Natural killer cell (primary cell): ENCODE results near the gene IL15. TPM values are rescaled to one million over a fixed set of nuclear protein-coding genes. Genes with fewer than 3 reads are reported as not detected.
"Not testable (repeated sequence)": the region's sequence is repeated elsewhere in the genome, so short reads cannot be mapped to it uniquely, and the experiment has no call there.

Experiments
- ATAC-seq, 3 donors: fragments of 150-1000 bp in 2 of 3; fragments of 200-7000 bp in 1 of 3; cut with Tn5 transposase; 1 replicate in 1 of 3; 2 replicates in 2 of 3; pipeline ENCODE4 v1.10.0; 2021; ENCODE audit warnings: mild to moderate bottlenecking in 2 of 3, moderate library complexity in 2 of 3
- DNase-seq, 2 donors: peaks; one replicate each; pipeline versions ENCODE4 v3.0.0 to v3.0.0-alpha.2; 2013 to 2021; ENCODE audit warnings: mixed read lengths in 1 of 2
- H3K27ac ChIP-seq: one replicate; pipeline ENCODE4 v1.5.1; 2013; ENCODE audit warnings: mild to moderate bottlenecking, low read length
- H3K27me3 ChIP-seq: one replicate; pipeline ENCODE4 v1.6.1; 2013; ENCODE audit warnings: low read length; ENCODE audit not compliant: control insufficient read depth, insufficient read depth
- H3K36me3 ChIP-seq: one replicate; pipeline ENCODE4 v1.6.1; 2013; ENCODE audit warnings: low read length; ENCODE audit not compliant: control insufficient read depth, insufficient read depth
- H3K4me1 ChIP-seq: one replicate; pipeline ENCODE4 v1.6.1; 2013; ENCODE audit warnings: low read length; ENCODE audit not compliant: control insufficient read depth, insufficient read depth
- H3K4me3 ChIP-seq: one replicate; pipeline ENCODE4 v1.5.1; 2013; ENCODE audit warnings: low read length
- H3K9me3 ChIP-seq: one replicate; pipeline ENCODE4 v1.6.1; 2013; ENCODE audit warnings: low read length; ENCODE audit not compliant: control insufficient read depth, insufficient read depth
- H3K27ac Mint-ChIP-seq, 2 donors: one replicate each; pipeline ENCODE4 v1.8.0; 2022; ENCODE audit warnings: mild to moderate bottlenecking in 2 of 2, mixed read lengths in 2 of 2, moderate library complexity in 1 of 2
- H3K27me3 Mint-ChIP-seq, 2 donors: one replicate each; pipeline ENCODE4 v1.8.0; 2022; ENCODE audit warnings: low read depth in 2 of 2, mixed read lengths in 2 of 2
- H3K36me3 Mint-ChIP-seq: one replicate; pipeline ENCODE4 v1.8.0; 2022; ENCODE audit warnings: mixed read lengths
- H3K4me1 Mint-ChIP-seq, 2 donors: one replicate each; pipeline ENCODE4 v1.8.0; 2022; ENCODE audit warnings: mixed read lengths in 2 of 2
- H3K4me3 Mint-ChIP-seq: one replicate; pipeline ENCODE4 v1.8.0; 2022; ENCODE audit warnings: mild to moderate bottlenecking, moderate library complexity, mixed read lengths
- H3K9me3 Mint-ChIP-seq, 2 donors: one replicate each; pipeline ENCODE4 v1.8.0; 2022; ENCODE audit warnings: mixed read lengths in 2 of 2
- WGBS: methylation state at CpG from one replicate; pipeline ENCODE4 v1.1.7; 2013; ENCODE audit warnings: missing lambda C conversion rate; ENCODE audit not compliant: insufficient coverage; 5-methylcytosine and 5-hydroxymethylcytosine counted together
- intact Hi-C: fragments of 100-400 bp; cut with micrococcal nuclease; formaldehyde crosslinking; loops from one replicate; pipeline ENCODE4 v1.14.2; 2022
- total RNA-seq, 4 donors: library from RNA; stranded (reverse); fragments of 120-200 nt in 1 of 4; gene quantifications; one replicate each; pipeline versions ENCODE4 v1.2.3 to v1.2.4, GENCODE V29; 2013 to 2022
- TF ChIP-seq, protein P1 (sequence below): fragments of 200-600 bp; IDR thresholded peaks from one replicate; pipeline ENCODE4 v1.8.0; 2022; ENCODE audit warnings: antibody characterized with exemption

The IL15 gene
- total RNA-seq, 3 donors from 2014 or later (not counting 1 experiment from before 2014, with no cell fraction given): 6.0 to 8.1 (median 7.8) TPM

DNA sequence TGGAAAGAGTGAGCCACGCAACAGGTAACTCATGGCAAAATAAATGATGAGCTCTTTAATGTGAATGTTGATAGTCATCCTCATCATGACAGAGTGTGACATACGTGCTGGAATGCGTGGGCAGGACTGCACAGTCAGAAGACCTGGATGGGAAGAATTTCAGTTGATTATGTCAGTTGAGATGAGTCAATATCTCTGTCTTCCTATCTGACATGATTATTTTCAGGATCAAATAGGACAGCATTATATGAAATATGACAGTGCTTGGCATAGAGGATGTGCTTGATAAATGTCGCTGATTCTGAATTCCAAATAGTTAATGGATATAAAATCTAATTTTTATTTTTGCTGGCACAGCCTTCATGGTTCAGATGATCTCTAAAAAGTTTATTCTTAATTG is 95.1 kb downstream of the IL15 start:
- 96% methylated on average over 4 of the region's 4 CpGs for WGBS
- TF ChIP-seq, protein P1, sequence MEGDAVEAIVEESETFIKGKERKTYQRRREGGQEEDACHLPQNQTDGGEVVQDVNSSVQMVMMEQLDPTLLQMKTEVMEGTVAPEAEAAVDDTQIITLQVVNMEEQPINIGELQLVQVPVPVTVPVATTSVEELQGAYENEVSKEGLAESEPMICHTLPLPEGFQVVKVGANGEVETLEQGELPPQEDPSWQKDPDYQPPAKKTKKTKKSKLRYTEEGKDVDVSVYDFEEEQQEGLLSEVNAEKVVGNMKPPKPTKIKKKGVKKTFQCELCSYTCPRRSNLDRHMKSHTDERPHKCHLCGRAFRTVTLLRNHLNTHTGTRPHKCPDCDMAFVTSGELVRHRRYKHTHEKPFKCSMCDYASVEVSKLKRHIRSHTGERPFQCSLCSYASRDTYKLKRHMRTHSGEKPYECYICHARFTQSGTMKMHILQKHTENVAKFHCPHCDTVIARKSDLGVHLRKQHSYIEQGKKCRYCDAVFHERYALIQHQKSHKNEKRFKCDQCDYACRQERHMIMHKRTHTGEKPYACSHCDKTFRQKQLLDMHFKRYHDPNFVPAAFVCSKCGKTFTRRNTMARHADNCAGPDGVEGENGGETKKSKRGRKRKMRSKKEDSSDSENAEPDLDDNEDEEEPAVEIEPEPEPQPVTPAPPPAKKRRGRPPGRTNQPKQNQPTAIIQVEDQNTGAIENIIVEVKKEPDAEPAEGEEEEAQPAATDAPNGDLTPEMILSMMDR: no peak
- Mint-ChIP-seq H3K4me1 (no peaks in the 10 kb centered on the region), H3K4me3 (no peak overlapping the region), H3K9me3 (peaks cover 0 to 7% of the 10 kb centered on the region in 2 donors), H3K27ac (no peak overlapping the region), H3K36me3 (peaks cover 7% of the 10 kb centered on the region), H3K27me3 (no peaks in the 10 kb centered on the region)
- intact Hi-C loops: no loop called here
- ATAC-seq: no peak
- Histone ChIP-seq H3K27me3 (no peaks in the 10 kb centered on the region), H3K4me3 (no peak overlapping the region), H3K9me3 (no peaks in the 10 kb centered on the region), H3K4me1 (no peaks in the 10 kb centered on the region), H3K27ac (no peak overlapping the region), H3K36me3 (peaks cover 15% of the 10 kb centered on the region)
- DNase-seq: no peak

DNA sequence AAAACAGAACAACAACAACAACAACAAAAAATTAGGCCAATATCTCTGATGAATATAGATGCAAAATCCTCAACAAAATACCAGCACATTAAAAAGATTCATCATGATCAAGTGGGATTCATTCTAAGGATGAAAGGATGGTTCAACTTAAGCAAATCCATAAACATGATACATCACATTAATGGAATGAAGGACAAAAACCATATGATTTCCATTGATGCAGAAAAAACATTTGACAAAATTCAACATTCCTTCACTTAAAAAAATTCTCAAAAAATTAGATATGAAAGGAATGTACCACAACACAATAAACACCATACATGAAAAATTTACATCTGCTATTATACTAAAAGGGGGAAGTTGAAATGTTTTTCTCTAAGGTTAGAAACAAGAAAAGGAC is 103.3 kb downstream of the IL15 start:
- Mint-ChIP-seq H3K9me3 (peaks cover 13 to 47% of the 10 kb centered on the region in 2 donors), H3K27ac (no peak overlapping the region), H3K27me3 (no peaks in the 10 kb centered on the region), H3K4me1 (no peaks in the 10 kb centered on the region), H3K4me3 (no peak overlapping the region), H3K36me3 (peaks cover 24% of the 10 kb centered on the region)
- no peak for DNase-seq
- TF ChIP-seq, protein P1: no peak
- Histone ChIP-seq H3K4me3 (no peak overlapping the region), H3K4me1 (no peaks in the 10 kb centered on the region), H3K36me3 (no peaks in the 10 kb centered on the region), H3K27ac (no peak overlapping the region), H3K9me3 (no peaks in the 10 kb centered on the region), H3K27me3 (no peaks in the 10 kb centered on the region)
- ATAC-seq: no peak
- intact Hi-C loops: no loop called here

DNA sequence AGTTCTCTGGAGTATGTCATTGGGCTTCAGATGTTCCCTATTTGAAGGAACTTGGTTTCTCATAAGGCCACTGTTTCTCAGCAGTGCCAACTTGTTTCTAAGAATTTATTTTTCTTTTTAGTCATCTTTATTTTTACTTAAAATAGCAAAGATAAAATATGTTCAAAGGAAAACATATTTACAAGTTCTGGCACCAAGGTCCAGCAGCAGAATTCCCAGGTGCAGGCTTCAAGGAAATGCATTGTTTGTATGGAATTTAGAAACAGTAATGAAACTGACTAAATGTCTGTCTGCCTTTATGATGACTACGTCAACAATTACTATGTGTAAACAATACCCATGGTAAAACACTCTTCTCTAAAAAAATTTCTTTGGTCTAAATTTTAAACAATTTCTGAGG is 109.6 kb downstream of the IL15 start:
- Mint-ChIP-seq H3K4me1 (no peaks in the 10 kb centered on the region), H3K27ac (no peak overlapping the region), H3K36me3 (peaks cover 8% of the 10 kb centered on the region), H3K9me3 (peaks cover 5 to 25% of the 10 kb centered on the region in 2 donors), H3K27me3 (no peaks in the 10 kb centered on the region), H3K4me3 (no peak overlapping the region)
- H3K4me1 ChIP-seq: no peaks in the 10 kb centered on the region
- DNase-seq (no peak), ATAC-seq (no peak)
- no peaks in the 10 kb centered on the region for H3K36me3 ChIP-seq
- intact Hi-C loops: no loop called here
- TF ChIP-seq, protein P1: no peak
- H3K27me3 ChIP-seq: no peaks in the 10 kb centered on the region
- no peak overlapping the region for H3K27ac ChIP-seq
- H3K9me3 ChIP-seq: no peaks in the 10 kb centered on the region
- H3K4me3 ChIP-seq: no peak overlapping the region
- WGBS: 77% methylated on average over 1 of the region's 1 CpG

DNA sequence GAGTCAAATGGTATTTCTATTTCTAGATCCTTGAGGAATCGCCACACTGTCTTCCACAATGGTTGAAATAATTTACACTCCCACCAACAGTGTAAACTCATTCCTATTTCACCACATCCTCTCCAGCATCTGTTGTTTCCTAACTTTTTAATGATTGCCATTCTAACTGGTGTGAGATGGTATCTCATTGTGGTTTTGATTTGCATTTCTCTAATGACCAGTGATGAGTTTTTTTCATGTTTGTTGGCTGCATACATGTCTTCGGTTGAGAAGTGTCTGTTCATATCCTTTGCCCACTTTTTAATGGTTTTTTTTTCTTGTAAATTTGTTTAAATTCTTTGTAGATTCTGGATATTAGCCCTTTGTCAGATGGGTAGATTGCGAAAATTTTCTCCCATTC is 115.4 kb downstream of the IL15 start:
- H3K9me3 Mint-ChIP-seq, ATAC-seq, H3K4me1 ChIP-seq, H3K27ac Mint-ChIP-seq, H3K9me3 ChIP-seq, H3K4me3 ChIP-seq, H3K36me3 ChIP-seq, H3K4me3 Mint-ChIP-seq, H3K27me3 Mint-ChIP-seq, DNase-seq, H3K27me3 ChIP-seq, H3K4me1 Mint-ChIP-seq, H3K36me3 Mint-ChIP-seq, intact Hi-C loops, H3K27ac ChIP-seq: not testable (repeated sequence)
- 75% methylated on average over 2 of the region's 3 CpGs for WGBS
